ENCODE results near the gene SLC12A7.
"Not testable (repeated sequence)": the region's sequence is repeated elsewhere in the genome, so short reads cannot be mapped to it uniquely, and the experiment has no call there.

SLC12A7 gene

DNA sequence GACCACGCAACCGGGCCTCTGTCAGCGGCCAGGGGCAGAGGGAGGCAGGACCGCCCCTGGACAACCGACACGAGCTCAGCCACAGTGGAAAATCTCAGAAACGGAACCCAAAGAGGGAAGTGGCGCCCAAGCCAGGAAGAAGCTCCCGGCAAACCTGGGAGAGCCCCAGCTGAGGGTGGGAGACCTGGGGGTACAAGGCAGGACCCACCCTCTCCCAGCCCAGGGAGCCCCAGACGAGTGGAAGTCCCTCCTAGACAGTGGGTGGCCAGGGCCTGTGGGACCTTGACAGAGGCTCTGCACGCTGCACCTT lies 3.0 kb downstream of the SLC12A7 start:
- DNase-seq: no peak

DNA sequence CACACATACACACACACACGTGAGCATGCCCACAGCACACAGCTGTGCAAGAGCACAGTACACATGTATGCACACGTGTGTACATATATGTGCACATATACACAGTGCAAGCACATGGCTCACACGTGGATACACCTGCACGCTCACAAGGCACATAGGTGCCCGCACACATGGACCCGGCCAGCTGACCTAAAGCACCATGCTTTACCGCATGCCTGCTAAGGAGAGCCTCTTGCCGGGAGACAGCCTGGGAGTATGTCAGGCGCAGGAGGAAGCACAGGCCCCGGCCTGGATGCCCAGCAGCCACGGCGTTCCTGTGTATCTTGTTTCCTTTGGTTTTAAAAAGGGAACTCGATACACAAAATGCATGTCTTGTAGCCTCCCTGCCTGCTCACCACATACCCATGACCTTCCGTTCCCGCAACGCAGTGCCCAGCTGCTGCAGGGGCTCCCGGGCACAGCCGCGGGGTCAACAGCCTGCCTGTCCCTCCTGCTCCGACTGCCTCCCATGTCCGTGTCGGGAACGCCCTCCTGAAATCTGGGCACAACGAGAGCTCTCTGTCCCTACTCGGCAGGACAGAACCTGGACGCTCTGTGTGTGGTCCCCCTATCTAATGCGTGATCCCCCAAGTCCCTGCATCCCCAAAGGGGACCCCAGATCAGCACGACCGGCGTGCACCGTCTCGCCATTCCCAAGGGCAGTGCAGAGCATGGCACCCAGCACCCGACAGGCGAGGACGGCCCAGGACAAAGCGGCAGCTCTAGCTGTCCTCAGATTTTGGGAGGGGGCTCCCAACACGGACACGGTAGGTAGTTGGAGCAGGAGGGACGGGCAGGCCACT lies 3.6 kb downstream of the SLC12A7 start:
- DNase-seq: no peak

DNA sequence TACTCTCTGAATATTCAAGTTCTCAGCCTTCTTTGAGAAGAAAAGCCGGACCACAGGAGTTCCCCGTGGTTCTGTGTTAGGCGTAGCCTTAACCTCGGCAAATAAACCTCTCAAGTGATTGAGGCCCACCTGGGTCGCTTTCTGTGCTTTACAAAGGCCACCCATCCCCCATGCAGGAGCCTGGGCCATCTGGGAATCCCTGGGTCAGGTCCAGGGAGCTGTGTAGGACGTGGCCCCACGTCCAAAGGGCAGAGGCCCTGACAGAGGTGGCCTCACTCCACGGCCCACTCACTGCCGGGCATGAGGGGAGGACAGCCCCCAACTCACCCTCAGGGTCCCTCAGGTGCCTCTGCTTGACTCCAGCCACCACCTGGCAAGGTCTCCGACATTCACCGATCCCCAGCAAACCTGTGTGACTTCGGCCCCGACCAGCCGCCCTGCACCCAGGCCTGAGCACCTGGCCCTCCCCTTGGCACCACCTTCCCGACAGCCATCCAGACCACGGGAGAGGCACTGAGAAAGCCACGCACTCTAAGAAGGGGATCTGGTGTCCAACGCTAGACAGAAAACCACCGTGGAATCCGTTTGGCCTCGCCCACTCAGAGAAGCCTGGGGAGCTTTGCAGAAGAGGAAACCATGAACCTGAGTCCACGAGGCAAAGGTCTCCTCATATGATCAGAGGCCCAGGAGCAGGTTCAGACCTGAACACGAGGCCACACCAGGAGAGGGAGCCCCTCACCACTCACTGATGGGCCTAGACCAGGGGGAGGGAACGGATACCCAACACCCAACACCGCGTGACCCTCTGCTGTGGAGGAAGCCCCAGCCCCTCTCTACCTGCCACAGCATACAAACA lies 4.5 kb downstream of the SLC12A7 start:
- no peak for DNase-seq

DNA sequence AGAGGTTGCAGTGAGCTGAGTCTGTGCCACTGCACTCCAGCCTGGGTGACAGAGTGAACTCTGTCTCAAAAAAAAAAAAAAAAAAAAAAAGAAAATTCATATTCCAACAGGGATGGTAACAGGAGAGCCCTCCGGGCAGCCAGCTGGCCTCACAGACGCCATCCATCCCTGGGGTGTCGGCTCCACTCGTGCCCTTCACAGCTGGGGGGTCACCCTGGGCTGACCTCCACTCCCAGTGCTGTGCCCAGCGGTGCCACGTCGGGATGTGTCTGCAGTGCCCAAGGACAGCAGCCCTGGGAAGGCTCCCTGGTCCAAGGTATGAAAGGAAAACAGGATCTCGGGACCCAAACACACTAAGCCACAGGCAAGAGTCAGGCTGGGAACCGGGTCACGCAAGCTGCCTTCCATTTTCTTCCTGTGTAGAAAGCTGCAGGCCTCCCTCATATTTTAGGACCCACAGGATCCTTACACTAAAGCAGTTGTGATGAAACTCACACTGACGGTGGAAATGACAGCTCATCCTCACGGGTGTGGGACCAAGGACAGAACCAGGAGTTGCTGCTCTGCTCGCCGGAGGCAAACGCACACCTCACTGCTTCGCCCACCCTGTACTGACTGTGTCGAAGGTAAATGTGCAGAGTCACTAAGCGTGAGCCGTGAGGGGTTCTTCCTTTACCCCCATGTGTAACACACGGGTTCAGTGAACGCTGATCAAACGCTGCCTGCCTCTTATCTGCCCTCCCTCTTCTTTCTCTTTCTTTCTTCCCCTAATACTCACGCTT lies 5.3 kb downstream of the SLC12A7 start:
- no peak for DNase-seq

DNA sequence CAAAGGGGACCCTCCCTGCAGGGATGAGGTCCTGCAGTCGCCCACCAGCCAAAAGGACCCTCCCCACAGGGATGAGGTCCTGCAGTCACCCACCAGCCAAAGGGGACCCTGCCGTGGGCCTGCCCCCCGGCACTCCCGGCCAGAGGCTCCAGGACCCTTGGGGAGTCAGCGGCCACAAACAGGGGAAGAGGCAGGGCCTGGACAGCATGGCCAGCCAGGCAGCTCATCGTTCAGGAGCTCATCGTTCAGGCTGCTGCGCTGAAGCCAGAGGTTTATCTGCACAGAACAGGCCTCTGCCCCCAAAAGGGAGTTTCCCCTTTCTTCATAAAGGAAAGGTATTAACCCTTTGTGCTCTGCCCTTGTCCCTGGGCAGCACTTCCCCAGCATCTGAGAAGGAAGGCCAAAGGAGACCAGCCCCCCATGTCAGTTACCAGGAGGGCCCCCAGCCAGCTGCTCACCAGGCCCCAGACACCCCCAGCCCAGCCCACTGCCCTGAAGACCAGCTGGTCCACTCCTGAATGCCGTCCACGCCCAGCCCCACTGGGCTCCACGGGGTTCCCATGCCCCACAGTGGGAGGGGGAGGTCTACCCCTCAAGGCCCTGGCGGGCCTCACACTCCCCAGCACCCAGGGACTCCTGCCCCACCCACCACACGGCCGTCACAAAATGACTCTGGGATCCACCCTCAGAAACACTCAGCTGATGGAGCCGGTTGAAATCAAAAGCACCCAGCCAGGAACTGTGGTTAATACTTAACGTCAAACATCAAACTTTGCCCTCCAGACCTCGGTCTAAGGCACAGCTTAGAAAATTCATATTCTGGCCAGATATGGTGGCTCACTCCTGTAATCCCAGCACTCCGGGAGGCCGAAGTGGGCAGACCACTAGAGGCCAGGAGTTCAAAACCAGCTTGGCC lies 6.3 kb downstream of the SLC12A7 start:
- DNase-seq: no peak

DNA sequence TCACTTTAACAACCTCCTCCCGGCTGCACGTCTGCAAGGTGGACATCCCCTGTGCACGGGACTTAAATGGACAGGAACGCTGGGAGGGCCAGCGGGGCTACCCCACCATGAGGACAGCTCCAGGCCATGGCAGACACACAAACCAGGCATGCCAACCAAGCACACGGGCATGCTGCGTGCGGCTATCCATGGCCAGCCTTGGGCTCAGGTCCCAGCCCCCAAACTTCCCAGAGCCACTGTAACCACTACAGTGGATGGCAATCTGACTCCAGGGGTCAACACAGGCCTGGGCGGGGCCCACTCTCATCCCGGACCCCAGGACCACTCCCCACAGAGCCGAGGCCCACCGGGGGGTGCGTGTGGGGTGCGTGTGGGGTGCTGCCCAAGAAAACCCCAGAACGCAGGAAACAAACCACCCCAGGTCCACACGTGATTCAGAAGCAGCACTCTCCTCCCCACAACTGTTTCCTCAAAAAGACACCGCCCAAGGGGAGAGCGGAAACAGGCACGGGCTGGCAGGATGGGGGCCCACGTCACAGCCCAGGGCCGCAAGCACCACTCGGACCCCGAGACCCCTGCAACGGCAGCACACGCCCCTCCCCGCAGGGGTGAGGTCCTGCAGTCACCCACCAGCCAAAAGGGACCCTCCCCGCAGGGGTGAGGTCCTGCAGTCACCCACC lies 7.4 kb downstream of the SLC12A7 start:
- DNase-seq: no peak

DNA sequence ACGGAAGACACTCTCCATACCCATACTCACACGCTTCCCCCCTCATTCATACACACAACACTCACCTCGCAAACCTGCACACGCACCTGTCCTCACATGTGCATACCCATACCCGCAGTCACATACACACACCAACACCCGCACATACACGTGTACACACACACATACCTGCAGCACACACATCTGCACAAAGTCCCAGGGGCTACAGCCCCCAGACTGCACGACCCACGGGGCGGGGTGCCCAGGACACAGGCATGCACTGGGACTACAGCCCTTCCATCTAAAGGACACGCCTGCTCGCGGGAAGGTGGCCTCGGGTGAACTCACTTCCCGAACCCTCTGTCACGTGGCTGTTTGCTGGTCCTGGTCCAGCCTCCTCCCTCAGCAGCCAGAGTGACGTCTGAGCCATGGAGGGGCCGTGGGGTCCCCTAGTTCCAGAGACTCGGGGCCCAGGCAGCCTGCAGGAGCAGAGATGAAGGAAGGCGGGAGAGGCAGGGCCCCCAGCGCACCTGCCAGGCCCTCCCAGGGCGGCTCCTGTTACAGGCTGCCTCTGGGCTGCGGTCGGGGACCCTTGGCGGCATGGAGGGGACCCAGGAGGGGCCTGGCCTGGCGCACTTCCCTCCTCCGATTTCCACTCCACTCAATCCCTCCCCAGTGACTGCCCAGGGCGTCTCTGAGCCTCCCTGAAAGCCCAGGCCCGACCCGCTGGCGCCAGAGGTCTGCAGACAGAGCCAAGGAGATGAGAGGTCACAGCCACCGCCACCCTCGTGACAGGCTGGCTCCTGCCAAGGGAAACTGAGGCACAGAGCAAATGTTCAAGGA lies 8.1 kb downstream of the SLC12A7 start:
- DNase-seq: no peak

DNA sequence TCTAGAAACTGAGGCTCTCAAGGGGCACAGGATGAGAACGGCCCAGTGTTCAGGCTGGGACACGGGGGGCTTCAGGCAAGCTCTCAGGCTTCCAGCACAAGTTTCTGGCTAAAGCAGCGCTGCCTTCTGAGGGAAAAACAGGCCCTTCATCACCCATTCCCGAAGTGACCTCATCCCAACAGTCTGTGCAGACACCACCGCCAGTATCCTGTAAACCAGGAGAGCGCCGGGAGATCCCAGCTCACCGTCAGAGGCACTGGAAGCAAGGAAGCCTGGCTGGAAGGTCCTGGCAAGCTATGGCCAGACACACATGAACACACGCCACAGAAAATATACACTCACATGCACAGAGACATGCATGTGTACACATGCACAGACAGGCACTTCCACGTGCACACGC lies 8.8 kb downstream of the SLC12A7 start:
- no peak for DNase-seq

DNA sequence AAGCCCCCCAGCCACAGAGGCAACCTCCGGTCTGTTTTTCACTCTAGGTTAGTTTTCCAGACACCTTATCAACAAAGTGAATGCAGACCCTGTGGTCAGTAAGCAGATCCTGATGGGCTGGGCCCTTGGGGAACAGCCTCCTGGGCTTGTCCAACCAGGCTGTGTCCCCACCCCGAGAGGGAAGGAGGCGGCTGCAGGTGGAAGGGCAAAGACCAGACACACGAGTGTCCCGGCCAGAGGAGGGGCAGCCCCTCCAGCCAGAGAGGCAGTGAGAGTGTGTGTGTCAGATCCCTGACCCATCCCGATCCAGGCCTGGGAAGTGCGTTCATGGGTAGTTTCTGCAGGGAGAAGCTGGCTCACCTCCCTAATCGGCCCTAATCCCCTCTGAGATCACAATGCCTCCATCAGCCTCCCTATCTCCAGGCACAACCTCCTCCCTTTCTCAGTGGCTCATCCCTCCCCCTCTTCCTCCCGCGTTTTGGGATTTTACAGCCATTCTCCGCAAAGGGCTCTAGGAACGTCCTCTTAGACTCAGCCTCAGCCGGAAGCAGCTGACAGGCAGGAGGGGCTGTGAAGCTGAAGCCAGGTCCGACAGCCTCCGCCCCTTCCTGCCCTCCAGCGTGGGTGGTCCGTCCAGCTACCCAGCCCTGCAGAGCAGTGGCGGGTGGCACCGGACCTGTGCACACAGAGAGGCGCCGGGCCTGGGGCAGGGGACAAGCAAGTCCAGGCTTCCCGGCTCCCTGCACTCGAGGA lies 9.7 kb downstream of the SLC12A7 start:
- no peak for DNase-seq

DNA sequence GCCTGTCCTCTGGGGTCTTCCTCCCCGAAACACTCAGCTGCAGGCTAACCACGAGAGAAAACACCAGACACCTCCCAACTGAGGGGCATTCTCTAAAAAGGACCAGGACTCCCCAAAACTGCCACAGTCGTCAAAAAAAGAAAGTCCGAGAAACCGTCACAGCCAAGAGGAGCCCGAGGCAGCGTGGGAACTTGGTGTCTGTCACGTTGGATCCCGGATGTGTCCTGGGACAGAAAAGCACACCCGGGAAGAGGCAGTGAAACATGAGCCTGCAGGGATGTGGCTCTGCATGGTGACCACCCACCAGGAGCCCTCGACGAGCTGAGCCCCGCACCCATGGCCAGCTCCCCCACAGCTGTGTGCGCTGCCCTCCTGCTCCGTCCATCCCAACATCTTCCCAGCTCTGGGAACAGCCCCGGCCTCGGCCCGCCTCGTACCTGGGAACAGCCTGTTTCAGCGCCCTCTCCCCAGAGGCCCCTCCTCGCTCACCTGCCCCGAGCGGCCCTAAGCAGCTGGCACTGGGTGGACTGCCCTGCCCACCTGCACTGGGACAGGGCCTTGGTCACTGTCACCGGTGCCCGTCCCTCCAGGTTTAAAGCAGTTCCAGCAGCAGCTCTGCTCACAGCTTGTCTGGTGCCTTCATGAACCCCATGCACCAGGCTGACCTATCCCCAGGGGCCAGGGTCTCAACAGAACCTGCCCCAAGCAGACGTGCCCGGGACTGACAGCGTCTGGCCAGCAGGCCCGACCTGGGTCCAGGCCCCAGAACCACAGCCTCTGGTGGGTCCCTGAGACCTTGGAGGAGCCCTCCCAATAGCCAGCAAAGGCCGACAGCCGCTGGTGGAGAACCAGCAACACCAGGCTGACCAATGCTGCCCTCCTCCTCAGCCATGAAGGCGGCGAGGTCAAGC lies 10.9 kb downstream of the SLC12A7 start:
- DNase-seq: no peak

DNA sequence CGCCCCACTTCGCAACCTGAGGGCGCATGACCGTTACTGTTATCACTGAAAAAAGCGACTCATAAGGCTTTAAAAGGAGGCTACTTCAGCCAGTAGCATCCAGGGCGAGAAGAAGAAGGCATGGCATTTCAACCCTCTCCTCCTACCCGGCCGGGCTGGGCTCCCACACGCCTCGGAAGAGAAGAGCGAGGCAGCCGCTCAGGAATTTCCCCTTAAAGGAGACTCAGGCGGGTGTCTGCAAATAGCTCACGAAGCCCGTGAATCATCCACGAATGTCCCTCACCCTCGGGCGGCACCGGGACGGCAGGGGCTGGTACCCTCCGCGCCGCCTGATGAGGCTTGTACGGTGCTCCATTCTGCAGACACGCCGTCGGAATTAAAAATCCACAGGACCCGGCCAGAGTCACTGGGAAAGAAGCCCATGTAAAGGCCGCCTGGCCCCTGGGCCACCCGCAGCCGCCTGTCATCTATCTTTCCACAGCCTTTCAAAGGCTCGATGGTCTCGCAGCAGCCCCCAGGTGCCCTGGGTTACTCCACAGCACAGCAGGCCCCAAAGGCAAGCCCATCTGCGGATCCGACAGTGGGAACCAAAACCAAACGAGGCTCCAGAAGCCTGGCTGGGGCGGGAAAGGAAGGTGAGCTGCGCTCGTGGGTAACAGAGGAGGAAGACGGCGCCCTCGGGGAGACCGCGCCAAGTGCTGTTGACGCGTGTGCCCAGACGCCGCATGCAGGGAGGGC lies 11.8 kb downstream of the SLC12A7 start:
- no peak for DNase-seq

DNA sequence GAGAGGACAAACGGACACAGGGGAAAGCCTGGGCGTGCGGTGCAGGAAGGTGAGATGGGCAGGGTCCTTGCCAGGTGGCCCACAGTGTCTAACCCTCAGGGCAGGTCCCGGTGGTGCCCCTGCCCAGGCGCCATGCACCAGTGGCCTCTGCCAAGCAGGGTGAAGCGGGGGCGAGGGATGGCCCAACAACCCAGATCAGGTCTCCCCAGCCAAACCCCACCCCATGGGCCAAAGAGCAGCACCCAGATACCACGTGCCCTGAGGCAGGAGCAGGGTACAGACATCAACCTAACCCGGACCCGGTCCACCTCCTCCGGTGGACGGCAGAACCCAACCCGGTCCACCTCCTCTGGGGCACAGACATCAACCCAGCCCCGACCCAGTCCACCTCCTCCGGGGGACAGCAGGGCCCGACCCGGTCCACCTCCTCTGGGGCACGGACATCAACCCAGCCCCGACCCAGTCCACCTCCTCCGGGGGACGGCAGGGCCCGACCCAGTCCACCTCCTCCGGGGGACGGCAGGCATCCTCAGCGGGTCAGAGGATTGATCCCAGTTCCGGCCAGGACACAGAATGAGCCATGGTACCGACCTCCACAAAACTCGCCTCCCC lies 12.8 kb downstream of the SLC12A7 start:
- DNase-seq: no peak

DNA sequence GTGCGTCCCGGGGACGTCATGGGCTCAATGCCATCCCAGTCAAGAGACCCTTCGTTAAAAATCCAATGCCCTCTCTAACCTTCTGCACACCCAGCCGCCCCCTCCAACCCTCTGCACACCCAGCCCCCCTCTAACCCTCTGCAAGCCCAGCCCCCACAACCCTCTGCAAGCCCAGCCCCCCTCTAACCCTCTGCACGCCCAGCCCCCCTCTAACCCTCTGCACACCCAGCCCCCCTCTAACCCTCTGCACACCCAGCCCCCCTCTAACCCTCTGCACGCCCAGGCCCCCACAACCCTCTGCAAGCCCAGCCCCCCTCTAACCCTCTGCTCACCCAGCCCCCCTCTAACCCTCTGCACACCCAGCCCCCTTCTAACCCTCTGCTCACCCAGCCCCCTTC lies 13.9 kb downstream of the SLC12A7 start:
- DNase-seq: not testable (repeated sequence)

DNA sequence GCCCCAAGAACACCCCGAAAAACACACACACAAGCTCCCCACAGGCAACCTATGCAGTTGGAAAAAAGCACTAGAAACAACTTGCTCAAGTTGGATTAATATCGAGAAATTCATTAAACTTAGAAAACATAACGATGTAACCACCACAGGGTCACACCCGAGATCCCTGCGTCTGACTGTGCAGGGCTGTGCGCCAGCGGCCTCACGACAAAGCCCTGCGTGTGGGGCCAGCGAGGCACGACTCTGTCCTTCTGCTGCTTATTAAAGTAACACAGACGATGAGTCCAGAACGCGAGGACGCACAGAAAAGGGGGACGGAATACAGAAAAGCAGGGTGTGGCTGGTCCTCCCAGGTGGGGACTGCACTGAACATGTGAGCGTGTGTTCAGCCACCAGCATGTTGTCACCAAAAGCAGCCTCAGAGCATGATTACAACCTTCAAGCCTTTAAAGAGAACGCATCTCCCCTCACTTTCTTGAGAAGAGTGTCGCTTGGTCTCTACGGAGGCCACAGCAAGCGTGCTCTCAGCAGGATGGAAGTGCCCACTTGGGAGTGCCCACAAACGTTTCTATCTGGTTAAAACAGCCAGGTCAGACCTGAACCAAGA lies 14.4 kb downstream of the SLC12A7 start:
- no peak for DNase-seq

DNA sequence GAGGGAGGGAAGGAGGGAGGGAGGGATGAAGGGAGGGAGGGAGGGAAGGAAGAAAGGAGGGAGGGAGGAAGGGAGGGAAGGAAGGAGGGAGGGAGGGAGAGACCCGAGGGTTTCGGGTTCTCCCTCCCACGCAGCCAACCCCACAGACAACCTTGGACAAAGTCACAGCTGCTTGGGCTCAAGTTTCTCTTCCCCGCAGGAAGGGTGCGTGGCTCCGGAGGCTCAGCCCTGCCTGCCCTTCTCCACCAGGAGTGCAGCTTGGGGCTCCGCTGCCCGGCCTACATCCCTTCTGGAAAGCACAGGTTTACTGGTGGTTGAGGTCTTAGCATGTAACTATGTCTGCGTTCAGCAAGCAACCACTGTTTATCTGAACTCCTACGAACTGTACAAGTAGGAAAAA lies 15.0 kb downstream of the SLC12A7 start:
- no peak for DNase-seq

DNA sequence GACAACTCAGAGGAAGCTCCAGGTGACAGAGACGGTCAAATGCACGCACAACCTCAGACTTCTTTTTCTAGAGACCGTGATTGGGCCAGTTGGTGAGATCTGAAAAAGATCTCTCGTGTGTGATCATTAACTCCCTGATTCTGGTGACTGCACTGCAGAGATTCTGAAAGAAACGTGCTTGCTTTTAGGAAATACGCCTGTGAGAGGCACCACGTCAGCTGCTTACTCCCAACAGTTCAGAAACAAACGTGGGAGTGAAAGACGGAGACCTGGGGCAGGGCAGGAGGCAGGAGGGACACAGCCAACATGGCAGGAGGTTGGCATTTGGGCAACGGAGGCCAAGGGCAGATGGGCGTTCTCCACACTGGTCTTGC lies 15.9 kb downstream of the SLC12A7 start:
- DNase-seq: no peak

DNA sequence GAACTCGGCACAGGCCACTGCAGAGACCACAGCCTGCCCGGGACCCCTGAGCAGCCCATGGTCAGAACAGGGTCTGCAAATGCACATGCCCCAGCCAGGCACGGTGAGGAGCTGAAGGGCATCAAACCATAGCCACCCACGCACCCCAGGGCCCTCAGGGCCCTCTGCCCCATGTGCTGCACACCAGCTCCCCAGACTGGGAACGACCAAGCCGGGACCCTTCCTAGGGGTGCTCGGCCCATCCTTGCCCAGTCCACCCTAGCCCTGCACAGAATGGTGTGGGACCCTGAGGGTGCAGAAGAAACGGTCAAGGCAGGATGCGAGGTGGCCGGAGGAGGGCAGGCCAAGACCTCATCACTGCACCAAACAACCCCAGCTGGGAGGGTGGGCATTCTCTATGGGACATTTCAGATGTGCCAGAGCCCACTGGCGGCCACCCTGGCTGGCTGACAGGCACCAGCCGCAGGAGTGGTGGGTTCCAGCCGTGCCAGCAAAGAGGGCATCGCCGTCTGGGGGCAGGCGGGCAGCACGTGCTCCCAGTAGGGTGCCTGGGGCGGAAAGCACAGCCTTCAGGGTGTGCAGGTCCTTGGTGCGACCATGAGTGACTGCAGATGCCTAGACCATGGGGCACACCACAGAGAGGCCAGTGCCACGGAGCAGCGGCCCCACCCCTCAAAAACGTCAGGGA lies 16.4 kb downstream of the SLC12A7 start:
- DNase-seq: no peak
